Activated CD8-positive, alpha-beta memory T cell treated with anti-CD3 and anti-CD28 coated beads, Interleukin-2, amount 50 U/mL, for 48 hours (primary cell): ENCODE results near the gene PTPN18.
"Not testable (repeated sequence)": the region's sequence is repeated elsewhere in the genome, so short reads cannot be mapped to it uniquely, and the experiment has no call there.

Source experiments
- DNase-seq: peaks from one replicate; pipeline ENCODE4 v3.0.0-alpha.2; 2020

PTPN18 gene

DNA sequence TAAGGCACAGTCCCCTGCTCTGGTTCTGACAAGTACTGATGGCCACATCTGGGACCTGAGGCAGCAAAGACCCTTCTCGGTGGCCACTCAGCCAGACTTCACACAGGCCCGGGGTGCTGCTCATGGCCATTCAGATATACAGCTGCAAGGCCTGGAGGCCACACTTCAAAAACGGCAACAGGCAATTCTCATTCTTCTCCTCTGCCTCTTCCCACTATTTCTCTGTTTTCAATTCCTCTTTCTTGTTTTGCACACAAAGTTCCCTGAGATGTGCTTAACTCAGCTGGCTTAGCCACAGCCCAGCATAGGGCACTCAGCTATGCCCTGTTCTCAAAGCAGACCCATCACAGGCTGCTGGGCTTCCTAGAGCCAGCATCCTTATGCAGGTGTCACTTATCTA, 29.9 kb downstream of the PTPN18 start:
- no peak for DNase-seq

- DNase-seq: no peak
Observed at GRCh38 chr2:130387071-130387400, 31.2 kb downstream of the PTPN18 start.

DNA sequence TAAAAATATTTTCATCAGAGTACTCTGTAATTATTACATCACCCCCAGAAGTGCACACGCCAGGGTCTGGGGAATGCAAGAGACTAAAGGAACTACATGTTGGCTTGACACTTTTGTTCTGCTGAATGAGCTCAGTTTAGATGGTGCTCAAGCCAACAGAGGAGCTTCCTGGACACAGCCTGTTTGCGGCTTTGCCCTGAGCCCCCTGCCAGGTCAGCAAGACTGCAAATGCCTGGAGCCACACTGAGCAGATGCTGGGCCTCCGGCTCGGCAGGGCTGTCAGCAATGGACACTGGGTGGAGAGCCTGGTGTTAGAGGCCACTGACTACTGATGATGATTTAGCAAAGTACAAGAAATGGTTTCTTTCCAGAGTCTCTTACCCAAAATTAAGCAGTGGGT, 31.9 kb downstream of the PTPN18 start:
- no peak for DNase-seq

GRCh38 chr2:130388221-130388907, 32.5 kb downstream of the PTPN18 start:
- no peak for DNase-seq

DNA sequence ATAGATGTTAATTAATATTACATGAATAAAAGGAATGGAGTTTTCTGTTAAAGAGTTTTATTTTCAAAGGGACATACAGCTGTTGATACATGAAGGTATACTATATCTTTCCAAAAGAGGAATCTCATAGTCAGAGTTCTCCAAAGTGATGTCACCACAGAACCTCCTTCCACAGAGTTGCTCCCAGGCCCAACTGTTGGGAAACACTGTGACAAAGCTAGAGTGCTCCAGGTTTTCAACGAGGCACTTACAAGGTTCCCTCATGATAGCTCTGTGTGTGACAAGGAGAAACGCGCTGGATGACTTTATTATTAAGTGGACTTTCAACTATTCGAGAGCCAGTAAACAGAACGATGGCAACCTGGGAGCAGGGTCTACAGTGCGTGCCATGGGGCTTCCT, 33.5 kb downstream of the PTPN18 start:
- DNase-seq: no peak

GRCh38 chr2:130389783-130390182, 33.9 kb downstream of the PTPN18 start:
- no peak for DNase-seq

DNA sequence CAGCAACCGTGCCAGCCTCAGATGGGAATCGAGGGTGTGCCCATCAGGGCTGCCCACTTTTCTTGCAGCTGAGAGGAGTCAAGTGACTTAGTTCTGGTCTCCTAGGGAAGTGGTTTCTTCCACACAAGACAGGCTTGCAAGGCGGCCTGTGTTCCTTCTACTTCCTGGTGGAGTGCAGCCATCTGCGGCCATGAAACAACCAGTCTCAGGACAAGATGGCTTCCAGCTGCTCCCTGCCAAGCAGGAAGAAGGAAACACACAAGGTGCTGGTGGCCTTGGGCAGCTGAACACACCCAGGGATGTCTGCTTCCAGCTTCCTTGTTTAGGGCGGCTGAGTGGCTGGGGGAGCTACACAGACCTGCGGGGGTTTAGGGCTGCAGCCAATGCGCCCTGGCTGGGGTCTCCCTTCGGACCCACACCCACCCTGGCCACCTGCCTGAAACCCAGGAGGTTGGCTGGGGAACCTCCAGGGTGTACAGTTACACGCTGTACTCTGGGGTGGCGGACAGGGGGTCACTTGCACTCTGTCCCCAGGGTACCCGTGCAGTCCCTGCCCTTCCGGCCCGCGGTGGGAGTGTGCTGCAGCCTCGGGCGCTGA, 34.7 kb downstream of the PTPN18 start:
- no peak for DNase-seq

DNA sequence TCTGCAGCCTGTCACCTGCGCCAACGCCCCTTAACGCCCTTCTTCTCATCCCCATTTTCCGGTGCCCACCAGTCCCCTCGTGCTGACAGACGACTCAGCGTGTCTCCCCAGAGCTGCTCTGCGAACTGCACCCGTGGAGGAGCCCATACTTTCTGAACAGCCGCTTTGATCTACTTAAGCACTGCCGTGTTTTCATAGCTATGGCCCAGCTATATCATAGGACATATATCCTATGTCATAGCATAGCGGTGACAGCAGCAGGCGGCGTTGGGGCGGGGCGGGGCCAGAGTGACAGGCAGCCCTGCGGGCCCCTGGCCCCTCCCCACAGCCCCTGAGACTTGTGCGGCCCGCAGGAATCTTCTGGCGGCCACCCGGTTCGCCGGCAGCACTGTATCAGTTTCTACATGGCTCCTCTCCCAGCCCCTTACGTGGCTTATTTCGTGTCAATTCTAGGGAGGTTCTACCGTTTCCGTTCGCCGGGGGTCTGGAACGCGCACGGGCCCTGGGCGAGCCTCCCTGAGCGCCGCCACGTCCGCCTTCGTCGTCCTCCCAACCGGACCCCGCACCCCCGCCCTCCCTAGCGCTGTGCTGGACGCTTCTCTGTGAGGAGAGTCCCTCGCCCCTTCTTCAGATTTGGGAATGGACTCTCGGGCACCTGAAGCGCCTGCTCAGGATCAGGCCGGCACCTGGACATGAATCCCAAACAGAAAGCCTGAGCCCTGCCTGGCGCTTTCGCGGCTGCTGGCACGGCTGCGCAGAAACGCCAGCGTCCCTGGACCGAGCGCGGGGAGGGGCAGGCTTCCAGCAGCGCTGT, 35.4 kb downstream of the PTPN18 start:
- peak; percentile 86 for DNase-seq

DNA sequence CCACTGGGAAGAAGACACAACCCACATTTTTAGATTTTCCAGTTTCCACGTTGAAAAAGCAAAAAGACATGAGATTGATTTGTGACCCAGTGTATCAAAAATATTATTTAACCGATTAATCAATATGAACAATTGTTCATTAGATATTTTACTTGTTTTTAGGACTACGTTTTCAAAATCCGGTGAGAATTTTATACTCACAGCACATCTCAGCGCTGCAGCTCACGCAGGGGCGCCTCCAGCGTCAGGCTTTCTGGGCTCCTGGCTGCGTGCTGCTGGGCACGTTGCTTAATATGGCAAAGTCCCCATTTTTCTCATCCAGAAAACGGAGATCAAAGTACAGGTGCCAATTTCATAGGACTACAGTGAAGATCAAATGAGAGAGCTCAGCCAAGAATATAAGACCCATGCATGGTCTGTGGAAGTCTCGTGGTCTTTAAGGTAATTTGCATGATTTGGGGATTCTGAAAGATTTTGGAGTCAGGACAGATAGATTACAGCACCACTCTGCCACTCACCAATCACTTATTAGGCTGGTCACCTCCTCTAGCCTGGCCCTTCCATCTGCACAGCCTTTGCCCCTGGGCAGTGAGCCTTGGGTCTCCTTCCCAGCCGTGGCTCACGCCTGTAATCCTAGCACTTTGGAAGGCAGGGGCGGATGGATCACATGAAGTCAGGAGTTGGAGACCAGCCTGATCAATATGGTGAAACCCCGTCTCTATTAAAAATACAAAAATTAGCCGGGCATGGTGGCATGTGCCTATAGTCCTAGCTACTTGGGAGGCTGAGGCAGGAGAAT, 36.2 kb downstream of the PTPN18 start:
- DNase-seq: no peak

- DNase-seq: no peak
Observed at GRCh38 chr2:130393318-130393910, 37.6 kb downstream of the PTPN18 start.

DNA sequence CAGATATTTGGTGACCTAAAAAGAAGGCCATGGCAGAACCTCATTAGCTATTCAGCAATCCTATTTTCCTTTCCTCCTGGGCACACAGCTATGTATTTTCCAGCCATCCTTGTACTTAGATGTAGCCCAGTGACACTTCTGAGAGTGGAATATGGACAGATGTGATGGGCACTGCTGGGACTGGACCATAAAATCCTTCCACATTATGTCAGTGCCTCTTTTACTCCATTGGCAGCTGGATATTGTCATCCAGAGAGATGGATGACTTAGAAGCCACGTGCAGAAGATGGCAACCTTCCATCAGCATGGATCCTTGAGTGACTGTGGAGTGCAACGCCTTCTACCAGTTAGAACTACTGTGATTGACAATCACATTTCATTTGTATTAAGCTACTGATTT, 50.4 kb downstream of the PTPN18 start:
- not testable (repeated sequence) for DNase-seq

GRCh38 chr2:130416693-130417092, 60.8 kb downstream of the PTPN18 start:
- DNase-seq: not testable (repeated sequence)

GRCh38 chr2:130418845-130419244, 63.0 kb downstream of the PTPN18 start:
- not testable (repeated sequence) for DNase-seq
